Esophagus muscularis mucosa (tissue), 4 donors: Measurements from ENCODE around the gene SRP19. TPM values are rescaled to one million over a fixed set of nuclear protein-coding genes. Genes with fewer than 3 reads are reported as not detected.

ENCODE experiments used
- DNase-seq: peaks from one replicate; pipeline ENCODE4 v3.0.0-alpha.2; 2017; ENCODE audit errors: extremely low spot score
- H3K27ac ChIP-seq, 4 donors: fragments of 200-600 bp; sonication (generic); replicated peaks in 1 of 4; 1 replicate in 3 of 4; 2 replicates in 1 of 4; pipeline ENCODE4 v1.5.1; 2016 to 2019; ENCODE audit warnings: mild to moderate bottlenecking in 1 of 4
- H3K27me3 ChIP-seq, 4 donors: fragments of 200-600 bp; sonication (generic); one replicate each; pipeline versions ENCODE4 v1.5.1 to v1.6.0; 2016 to 2019
- H3K36me3 ChIP-seq, 4 donors: fragments of 200-600 bp; sonication (generic); one replicate each; pipeline ENCODE4 v1.5.1; 2016 to 2019
- H3K4me1 ChIP-seq, 4 donors: fragments of 200-600 bp; sonication (generic); one replicate each; pipeline ENCODE4 v1.5.1; 2016 to 2019
- H3K4me3 ChIP-seq, 4 donors: fragments of 200-600 bp; sonication (generic); 1 replicate in 2 of 4; 2 replicates in 2 of 4; pipeline ENCODE4 v1.5.1; 2016 to 2019; ENCODE audit warnings: mild to moderate bottlenecking in 4 of 4, moderate library complexity in 1 of 4
- H3K9me3 ChIP-seq, 4 donors: fragments of 200-600 bp; sonication (generic); 1 replicate in 3 of 4; 2 replicates in 1 of 4; pipeline ENCODE4 v1.5.1; 2016 to 2019
- CTCF ChIP-seq, 3 experiments: fragments of 200-600 bp in 2 of 3; fragments of 450-650 bp in 1 of 3; sonication (generic) in 2 of 3; IDR thresholded peaks; one replicate each; pipeline ENCODE4 v1.5.1; 2017 to 2019; ENCODE audit warnings: antibody characterized with exemption in 3 of 3, mild to moderate bottlenecking in 2 of 3, moderate library complexity in 1 of 3
- EP300 ChIP-seq: sonication (generic); formaldehyde crosslinking; IDR thresholded peaks from one replicate; pipeline ENCODE4 v1.6.1; 2017; ENCODE audit warnings: antibody characterized with exemption
- POLR2A ChIP-seq: fragments of 450-650 bp; IDR thresholded peaks from one replicate; pipeline ENCODE4 v1.6.1; 2017; ENCODE audit warnings: antibody characterized with exemption, moderate library complexity, mild to moderate bottlenecking, low read depth
- POLR2AphosphoS5 ChIP-seq, 2 donors: sonication (generic); formaldehyde crosslinking; IDR thresholded peaks; one replicate each; pipeline ENCODE4 v1.6.1; 2017; ENCODE audit warnings: antibody characterized with exemption in 2 of 2
- WGBS: methylation state at CpG from one replicate; pipeline ENCODE4 v1.1.5; 2018; 5-methylcytosine and 5-hydroxymethylcytosine counted together
- intact Hi-C: fragments of 100-400 bp; cut with DNase I; formaldehyde crosslinking; loops from one replicate; pipeline ENCODE4 v1.15.1; 2023
- total RNA-seq, 4 donors: library from RNA; depleted of rRNA; stranded (reverse); fragments of >200 nt; gene quantifications; one replicate each; pipeline versions ENCODE4 v1.1.0 to v1.2.1, GENCODE V29; 2016

SRP19 gene
- 10 to 100 TPM; 39.0 to 61.9 (median 55.0) TPM for total RNA-seq

GRCh38 chr5:112860929-112861637 lies at the start of gene SRP19:
SRP19 (plus strand) TSS chr5:112861287; CDS start chr5:112861377, 90 bp downstream.
- Histone ChIP-seq H3K36me3 (peaks cover 0 to 33% (median 16%) of the 10 kb centered on the region in 4 donors), H3K9me3 (no peaks in the 10 kb centered on the region), H3K4me3 (peak within 1 kb of the TSS; percentile 77 to 89 (median 80)), H3K27me3 (no peaks in the 10 kb centered on the region), H3K4me1 (peaks cover 29 to 36% (median 31%) of the 10 kb centered on the region in 4 donors), H3K27ac (peak within 1 kb of the TSS; percentile 82 to 87 (median 87))
- peak; percentile 98 for DNase-seq
- 2% methylated on average over 38 of the region's 47 CpGs for WGBS
- intact Hi-C loops = loop anchor here (5.0 kb wide), 1 partner anchor 61 kb away; the partner anchor contains the start of gene REEP5
- TF ChIP-seq POLR2AphosphoS5 (IDR thresholded peaks at IDR 0.05) (peak; percentile 88), EP300 (no peak), CTCF (IDR thresholded peaks at IDR 0.05) (no peak), POLR2A (peak; percentile 62)

DNA sequence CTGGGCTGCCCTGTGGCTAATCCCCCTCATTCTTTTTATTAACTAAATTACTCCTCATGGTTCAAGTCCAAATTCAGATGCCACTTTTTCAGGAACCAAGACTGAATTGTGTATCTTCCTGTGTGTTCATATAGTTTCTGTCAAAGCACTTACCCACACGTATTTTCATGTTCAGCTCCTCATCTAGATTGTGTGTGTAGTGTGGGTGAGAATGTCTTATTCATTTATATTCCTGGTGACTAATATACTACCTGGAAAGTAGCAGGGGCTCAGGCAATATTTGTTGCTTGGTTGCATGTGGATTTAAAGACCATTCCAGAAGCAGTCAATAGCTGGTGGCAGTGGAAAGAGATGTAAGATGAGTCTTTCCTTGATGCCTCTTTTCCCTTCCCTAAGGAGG lies 48.5 kb upstream of the SRP19 start:
- TF ChIP-seq POLR2A (no peak), POLR2AphosphoS5 (IDR thresholded peaks at IDR 0.05) (no peak), CTCF (IDR thresholded peaks at IDR 0.05) (no peak), EP300 (no peak)

GRCh38 chr5:112820246-112820645 lies 40.8 kb upstream of the SRP19 start:
- Histone ChIP-seq H3K9me3 (no peaks in the 10 kb centered on the region), H3K4me3 (no peak overlapping the region), H3K36me3 (peaks cover 27 to 89% (median 68%) of the 10 kb centered on the region in 4 donors), H3K4me1 (no peaks in the 10 kb centered on the region), H3K27me3 (no peaks in the 10 kb centered on the region), H3K27ac (no peak overlapping the region)
- WGBS = 92% methylated on average over 1 of the region's 1 CpG
- TF ChIP-seq POLR2AphosphoS5 (IDR thresholded peaks at IDR 0.05) (no peak), POLR2A (no peak), EP300 (no peak), CTCF (IDR thresholded peaks at IDR 0.05) (no peak)
- DNase-seq = no peak
- intact Hi-C loops = no loop called here

More for the DNA sequence above, 48.5 kb upstream of the SRP19 start:
- peaks cover 19 to 53% (median 21%) of the 10 kb centered on the region in 4 donors for H3K36me3 ChIP-seq
- DNase-seq = no peak
- H3K4me3 ChIP-seq = no peak overlapping the region
- H3K4me1 ChIP-seq = peaks cover 0 to 5% (median 0%) of the 10 kb centered on the region in 4 donors
- H3K9me3 ChIP-seq = no peaks in the 10 kb centered on the region
- intact Hi-C loops = no loop called here
- H3K27me3 ChIP-seq = no peaks in the 10 kb centered on the region
- no peak overlapping the region for H3K27ac ChIP-seq
- WGBS = 95% methylated on average over 1 of the region's 1 CpG

GRCh38 chr5:112822456-112822855 lies 38.6 kb upstream of the SRP19 start:
- TF ChIP-seq POLR2AphosphoS5 (IDR thresholded peaks at IDR 0.05) = no peak
- intact Hi-C loops = no loop called here
- no peaks in the 10 kb centered on the region for H3K27me3 ChIP-seq
- peaks cover 14 to 85% (median 71%) of the 10 kb centered on the region in 4 donors for H3K36me3 ChIP-seq
- DNase-seq = no peak
- WGBS = 81% methylated on average over 4 of the region's 4 CpGs
- no peak overlapping the region for H3K4me3 ChIP-seq
- H3K9me3 ChIP-seq = no peaks in the 10 kb centered on the region
- no peaks in the 10 kb centered on the region for H3K4me1 ChIP-seq
- no peak overlapping the region for H3K27ac ChIP-seq

DNA sequence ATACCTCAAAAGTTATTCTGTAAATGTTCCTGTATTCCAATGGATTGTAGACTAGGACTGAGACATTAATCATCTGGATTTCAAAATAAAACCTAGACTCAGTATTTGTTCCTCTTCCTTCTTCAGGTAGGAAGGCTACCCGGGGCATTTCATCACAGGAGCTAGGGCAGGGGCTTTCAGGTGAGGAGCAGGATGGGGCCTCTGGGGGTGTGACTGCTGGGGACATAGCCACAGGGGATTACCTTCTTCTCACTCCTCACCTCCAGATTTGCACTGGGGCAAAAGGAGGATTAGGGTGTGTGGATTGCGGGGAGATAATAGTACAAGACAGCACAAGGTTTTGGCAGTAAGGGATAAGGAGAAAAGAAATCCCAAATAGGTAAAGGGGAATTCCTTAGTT lies 37.9 kb upstream of the SRP19 start:
- H3K9me3 ChIP-seq = no peaks in the 10 kb centered on the region
- DNase-seq = no peak
- peaks cover 21 to 89% (median 75%) of the 10 kb centered on the region in 4 donors for H3K36me3 ChIP-seq
- WGBS = 86% methylated on average over 2 of the region's 2 CpGs
- intact Hi-C loops = no loop called here
- no peaks in the 10 kb centered on the region for H3K4me1 ChIP-seq
- no peak overlapping the region for H3K27ac ChIP-seq
- H3K27me3 ChIP-seq = no peaks in the 10 kb centered on the region
- TF ChIP-seq CTCF (IDR thresholded peaks at IDR 0.05) = no peak
- no peak for TF ChIP-seq POLR2AphosphoS5 (IDR thresholded peaks at IDR 0.05)
- TF ChIP-seq EP300 = no peak
- no peak for TF ChIP-seq POLR2A
- no peak overlapping the region for H3K4me3 ChIP-seq
